ENCODE data around the gene SMTN.

SMTN gene

DNA sequence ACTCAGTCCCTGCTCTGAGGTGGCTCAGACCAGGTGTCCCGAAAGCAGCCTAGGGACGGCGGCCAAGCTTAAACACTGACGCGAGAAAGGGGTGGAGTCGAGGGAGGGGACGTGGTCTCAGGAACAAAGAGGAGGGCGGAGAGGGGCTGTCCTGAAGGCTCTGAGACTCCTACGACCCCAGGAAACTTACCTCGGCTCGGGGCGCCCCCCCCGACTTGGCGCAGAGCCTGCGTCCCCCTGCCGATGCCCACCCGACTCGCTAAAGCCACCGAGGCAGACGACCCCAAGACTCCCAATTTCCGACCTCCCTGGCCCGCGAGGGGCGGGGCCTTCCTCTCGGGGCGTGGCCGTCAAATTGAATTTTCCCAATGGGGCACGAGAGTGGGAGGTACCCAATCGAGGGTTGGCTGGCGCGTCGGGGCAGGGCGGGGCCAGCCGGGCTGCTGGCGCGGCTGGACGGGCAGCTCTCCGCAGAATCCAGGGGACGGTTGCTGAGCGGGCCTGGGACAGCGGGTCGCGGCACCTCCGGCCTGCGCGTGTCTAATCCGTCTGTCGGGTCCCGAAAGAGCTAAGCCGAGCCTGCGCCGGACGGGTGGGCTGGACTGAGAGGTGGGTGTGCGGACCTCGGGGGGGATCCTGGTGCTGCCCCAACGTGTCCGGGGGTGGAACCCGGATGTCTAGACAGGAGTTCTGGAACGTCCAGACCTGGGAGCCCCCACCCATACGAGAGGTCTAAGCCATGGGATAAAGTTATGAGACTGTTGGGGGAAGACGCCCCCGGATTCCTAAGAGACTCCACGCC lies at the start of gene SMTN:
TSS of gene SMTN (plus strand) at position 471 of the 802 bp plus-strand sequence. CDS start 1,941 bp downstream, outside the sequence.
- DNase-seq (ENCODE audit: low read depth) = peak; percentile 85
- H3K4me3 ChIP-seq (ENCODE audit: low read depth, low read length) = peak within 1 kb of the TSS; percentile 91
- TF ChIP-seq, protein P1, sequence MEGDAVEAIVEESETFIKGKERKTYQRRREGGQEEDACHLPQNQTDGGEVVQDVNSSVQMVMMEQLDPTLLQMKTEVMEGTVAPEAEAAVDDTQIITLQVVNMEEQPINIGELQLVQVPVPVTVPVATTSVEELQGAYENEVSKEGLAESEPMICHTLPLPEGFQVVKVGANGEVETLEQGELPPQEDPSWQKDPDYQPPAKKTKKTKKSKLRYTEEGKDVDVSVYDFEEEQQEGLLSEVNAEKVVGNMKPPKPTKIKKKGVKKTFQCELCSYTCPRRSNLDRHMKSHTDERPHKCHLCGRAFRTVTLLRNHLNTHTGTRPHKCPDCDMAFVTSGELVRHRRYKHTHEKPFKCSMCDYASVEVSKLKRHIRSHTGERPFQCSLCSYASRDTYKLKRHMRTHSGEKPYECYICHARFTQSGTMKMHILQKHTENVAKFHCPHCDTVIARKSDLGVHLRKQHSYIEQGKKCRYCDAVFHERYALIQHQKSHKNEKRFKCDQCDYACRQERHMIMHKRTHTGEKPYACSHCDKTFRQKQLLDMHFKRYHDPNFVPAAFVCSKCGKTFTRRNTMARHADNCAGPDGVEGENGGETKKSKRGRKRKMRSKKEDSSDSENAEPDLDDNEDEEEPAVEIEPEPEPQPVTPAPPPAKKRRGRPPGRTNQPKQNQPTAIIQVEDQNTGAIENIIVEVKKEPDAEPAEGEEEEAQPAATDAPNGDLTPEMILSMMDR (IDR thresholded peaks at IDR 0.05; ENCODE audit: control insufficient read depth, extremely low read depth, insufficient read depth) = no peak

DNA sequence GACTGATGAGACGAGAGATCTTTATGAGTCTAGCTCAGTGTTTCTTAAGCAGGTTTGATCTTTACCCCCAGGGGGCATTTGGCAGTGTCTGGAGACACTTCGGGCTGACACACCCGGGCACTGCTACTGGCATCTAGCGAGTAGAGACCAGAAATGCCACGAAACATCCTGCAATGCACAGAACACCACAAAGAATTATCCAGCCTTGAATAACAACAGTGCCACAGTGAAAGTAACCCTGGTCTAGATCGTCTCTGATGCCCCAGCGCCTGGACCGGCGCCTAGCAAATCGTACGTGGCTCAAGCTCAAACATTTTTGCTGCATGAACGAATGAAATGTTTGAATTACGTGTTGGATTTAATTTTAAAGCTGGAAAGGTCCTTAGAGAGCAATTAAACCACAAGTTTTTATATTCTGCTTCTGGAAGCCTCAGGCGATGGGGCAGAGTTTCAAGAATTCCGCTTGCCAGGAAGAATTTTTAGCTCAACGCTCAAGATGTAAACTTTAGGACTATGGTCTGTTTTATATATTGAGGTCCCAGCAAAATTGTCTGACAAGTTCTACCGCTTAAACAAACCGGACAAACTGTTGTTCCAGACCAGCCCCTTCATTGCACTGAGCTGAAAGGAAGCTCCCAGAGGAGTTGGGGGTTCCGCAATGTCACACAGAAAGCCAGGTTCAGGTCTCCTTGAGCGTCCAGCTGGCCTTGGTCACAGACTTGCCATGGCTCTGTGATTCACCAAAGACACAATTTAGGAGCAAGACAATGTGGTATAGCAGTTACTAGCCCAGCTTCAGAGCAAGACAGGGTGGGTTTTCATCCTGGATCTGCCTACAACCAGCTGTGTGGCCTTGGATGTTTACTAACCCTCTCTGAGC lies 44.2 kb upstream of the SMTN start:
- DNase-seq (ENCODE audit: low read depth) = peak; percentile 26
- no peak overlapping the region for H3K4me3 ChIP-seq (ENCODE audit: low read depth, low read length)
- TF ChIP-seq, protein P1 (IDR thresholded peaks at IDR 0.05; ENCODE audit: control insufficient read depth, extremely low read depth, insufficient read depth) = no peak

DNA sequence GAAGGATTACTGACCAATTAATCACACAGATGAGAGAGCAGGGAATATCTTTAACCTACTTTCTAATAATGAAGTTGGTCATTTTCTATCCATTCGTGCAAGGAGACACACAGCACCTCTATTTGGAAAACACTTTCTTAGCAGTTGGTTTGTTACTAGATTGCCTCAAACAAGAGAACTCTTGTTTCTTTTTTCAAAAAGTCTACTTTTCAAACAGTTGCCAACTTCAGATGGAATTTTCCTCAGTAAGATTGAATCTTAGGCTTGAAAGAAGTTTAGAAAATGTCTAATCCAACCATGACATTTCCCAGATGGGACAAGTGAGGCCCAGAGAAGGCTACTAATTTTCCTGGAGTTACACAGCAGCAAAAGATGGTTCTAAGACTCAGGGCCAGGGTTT lies 42.4 kb upstream of the SMTN start:
- no peak for DNase-seq (ENCODE audit: low read depth)
- TF ChIP-seq, protein P1 (IDR thresholded peaks at IDR 0.05; ENCODE audit: control insufficient read depth, extremely low read depth, insufficient read depth) = no peak
- H3K4me3 ChIP-seq (ENCODE audit: low read depth, low read length) = no peak overlapping the region

DNA sequence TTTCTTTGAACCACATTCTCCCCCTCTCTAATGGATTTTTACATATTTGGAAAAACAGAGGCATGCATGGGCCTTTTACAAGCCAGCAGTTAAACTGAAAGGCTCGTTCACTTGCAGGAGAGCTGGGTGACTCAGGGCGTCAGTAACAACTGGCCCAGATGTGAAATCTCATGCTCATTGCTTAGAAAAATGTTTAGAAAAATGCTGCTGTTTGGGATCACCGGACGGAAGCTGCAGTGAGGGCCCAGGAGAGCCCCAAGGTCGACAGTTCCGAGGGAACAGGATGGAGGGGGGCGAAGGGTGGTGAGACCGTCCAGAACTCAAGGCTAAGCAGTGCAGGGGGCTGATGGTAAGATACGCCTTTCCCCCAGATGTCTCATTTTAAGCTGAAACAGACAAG lies 41.7 kb upstream of the SMTN start:
- H3K4me3 ChIP-seq (ENCODE audit: low read depth, low read length) = no peak overlapping the region
- no peak for DNase-seq (ENCODE audit: low read depth)
- TF ChIP-seq, protein P1 (IDR thresholded peaks at IDR 0.05; ENCODE audit: control insufficient read depth, extremely low read depth, insufficient read depth) = no peak

DNA sequence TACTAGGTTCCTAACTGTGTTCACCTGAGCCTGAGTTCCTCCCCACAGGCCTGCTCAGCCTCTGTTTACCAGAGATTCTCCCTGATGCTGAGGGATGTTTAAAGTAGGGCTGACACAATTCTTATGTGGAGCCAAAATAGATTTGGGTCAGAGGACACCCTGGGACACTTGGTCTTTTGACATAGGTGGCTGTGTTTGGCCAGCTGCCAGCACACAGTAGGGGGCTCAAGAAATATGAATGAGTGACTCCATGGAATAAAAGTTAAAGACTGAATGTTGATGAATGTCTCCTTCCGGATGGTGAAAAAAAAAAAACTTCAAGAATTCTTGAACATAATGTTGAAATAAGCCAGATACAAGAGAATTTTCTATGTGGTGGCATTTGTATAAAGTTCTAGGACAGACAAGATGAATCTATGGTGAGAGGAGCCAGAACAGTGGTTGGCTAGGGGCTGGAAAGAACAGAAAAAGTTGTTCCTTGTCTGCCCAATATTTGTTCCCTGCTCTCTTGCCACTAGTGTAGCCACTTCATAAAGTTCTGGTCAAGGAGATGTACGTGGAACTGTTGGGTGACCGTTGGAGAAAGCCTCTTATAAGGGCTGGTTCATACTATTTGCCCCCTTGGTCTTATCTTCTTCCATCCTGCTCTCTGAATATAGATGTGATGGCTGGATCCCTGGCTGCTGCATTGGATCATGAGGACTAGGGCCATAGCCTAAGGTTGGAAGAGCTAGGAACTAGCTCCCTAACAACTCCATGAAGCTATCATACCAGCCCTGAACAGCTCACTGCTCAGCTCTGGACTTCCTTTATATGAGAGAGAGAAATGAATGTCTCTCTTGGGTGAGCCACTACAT lies 40.3 kb upstream of the SMTN start:
- H3K4me3 ChIP-seq (ENCODE audit: low read depth, low read length) = no peak overlapping the region
- no peak for DNase-seq (ENCODE audit: low read depth)
- TF ChIP-seq, protein P1 (IDR thresholded peaks at IDR 0.05; ENCODE audit: control insufficient read depth, extremely low read depth, insufficient read depth) = no peak

DNA sequence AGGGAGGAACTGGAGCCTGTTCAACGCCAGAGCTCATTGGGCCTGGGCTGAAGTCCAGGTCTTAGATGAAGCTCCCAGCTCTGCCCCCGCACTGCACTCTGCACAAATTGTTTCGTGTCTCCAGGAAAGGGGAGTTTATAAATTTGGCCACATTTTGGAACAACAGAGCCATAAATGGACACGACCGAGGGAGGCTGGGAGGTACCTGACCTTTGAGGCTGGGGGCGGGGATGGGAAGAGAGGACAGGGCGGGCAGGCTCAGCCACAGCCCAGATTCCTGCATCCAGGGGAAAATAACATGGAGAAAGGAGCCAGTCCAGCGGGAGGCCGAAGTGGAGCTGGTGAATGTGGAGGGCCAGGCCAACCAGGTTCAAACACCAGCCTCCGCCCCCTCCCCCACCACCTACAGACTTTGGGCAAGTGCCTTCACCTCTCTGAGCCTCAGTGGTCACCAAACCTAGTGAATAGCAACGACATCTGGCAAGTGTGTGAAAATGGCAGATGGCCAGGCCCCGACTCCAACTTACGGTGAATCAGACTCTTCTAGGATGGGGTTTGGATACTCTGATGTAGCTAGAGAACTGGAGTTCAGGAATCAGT lies 36.8 kb upstream of the SMTN start:
- no peak overlapping the region for H3K4me3 ChIP-seq (ENCODE audit: low read depth, low read length)
- no peak for DNase-seq (ENCODE audit: low read depth)
- TF ChIP-seq, protein P1 (IDR thresholded peaks at IDR 0.05; ENCODE audit: control insufficient read depth, extremely low read depth, insufficient read depth) = no peak
